OCI-LY3 (cell line): ENCODE results near the gene GCK.

Source experiments
- EZH2phosphoT487 ChIP-seq: fragments of 200-600 bp; shearing (Covaris generic); IDR thresholded peaks from 2 replicates; pipeline ENCODE4 v1.6.1; 2018; ENCODE audit warnings: antibody characterized with exemption, mixed run types, low read depth
- TF ChIP-seq, protein P1 (sequence below): fragments of 200-600, 300-600 bp; sonication (generic); IDR thresholded peaks from 2 replicates; pipeline ENCODE4 v1.5.1; 2014; ENCODE audit warnings: antibody characterized with exemption, low read length, low read depth

DNA sequence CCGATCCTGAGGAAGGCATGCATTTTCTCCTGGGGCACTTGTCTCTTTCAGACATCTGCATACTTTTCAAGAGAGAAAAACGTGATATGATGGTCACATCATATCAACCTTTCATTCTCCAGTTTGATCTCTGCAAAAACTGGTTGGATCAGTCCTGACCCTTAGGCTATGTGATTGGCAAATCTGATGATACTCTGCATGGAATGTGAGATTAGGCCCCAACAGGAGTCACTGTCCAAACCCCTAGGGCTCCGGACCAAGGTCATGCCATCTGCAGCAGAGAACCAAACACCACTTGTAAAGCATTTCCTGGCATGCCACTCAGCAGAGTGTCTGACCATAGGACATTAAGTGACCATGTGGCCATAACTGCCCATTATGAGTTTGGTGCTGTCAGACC, 8.6 kb downstream of the GCK start:
- TF ChIP-seq, protein P1, sequence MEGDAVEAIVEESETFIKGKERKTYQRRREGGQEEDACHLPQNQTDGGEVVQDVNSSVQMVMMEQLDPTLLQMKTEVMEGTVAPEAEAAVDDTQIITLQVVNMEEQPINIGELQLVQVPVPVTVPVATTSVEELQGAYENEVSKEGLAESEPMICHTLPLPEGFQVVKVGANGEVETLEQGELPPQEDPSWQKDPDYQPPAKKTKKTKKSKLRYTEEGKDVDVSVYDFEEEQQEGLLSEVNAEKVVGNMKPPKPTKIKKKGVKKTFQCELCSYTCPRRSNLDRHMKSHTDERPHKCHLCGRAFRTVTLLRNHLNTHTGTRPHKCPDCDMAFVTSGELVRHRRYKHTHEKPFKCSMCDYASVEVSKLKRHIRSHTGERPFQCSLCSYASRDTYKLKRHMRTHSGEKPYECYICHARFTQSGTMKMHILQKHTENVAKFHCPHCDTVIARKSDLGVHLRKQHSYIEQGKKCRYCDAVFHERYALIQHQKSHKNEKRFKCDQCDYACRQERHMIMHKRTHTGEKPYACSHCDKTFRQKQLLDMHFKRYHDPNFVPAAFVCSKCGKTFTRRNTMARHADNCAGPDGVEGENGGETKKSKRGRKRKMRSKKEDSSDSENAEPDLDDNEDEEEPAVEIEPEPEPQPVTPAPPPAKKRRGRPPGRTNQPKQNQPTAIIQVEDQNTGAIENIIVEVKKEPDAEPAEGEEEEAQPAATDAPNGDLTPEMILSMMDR: no peak
- TF ChIP-seq EZH2phosphoT487: no peak
